WERI-Rb-1 (cell line): Measurements from ENCODE around the gene CRTC1.

ENCODE experiments used
- DNase-seq: peaks from one replicate; pipeline ENCODE4 v3.0.0-alpha.2; 2020
- H3K27ac ChIP-seq: fragments of 250-450 bp; sonication (Bioruptor Pico); 2 replicates; pipeline ENCODE4 v1.5.1; 2020; ENCODE audit warnings: mild to moderate bottlenecking, moderate library complexity
- H3K27me3 ChIP-seq: fragments of 250-450 bp; sonication (Bioruptor Pico); 2 replicates; pipeline ENCODE4 v1.5.1; 2021; ENCODE audit warnings: mild to moderate bottlenecking, low read depth, moderate library complexity; ENCODE audit not compliant: insufficient read depth, severe bottlenecking
- H3K36me3 ChIP-seq: fragments of 250-450 bp; sonication (Bioruptor Pico); 2 replicates; pipeline ENCODE4 v1.5.1; 2020; ENCODE audit warnings: mild to moderate bottlenecking, moderate library complexity
- H3K4me3 ChIP-seq: 2 replicates; pipeline ENCODE4 v1.5.1; 2011; ENCODE audit warnings: low read depth, mild to moderate bottlenecking, control low read depth, low read length
- H3K9me3 ChIP-seq: fragments of 250-450 bp; sonication (Bioruptor Pico); 2 replicates; pipeline ENCODE4 v1.5.1; 2021; ENCODE audit warnings: mild to moderate bottlenecking, moderate library complexity; ENCODE audit not compliant: severe bottlenecking
- TF ChIP-seq, protein P1 (sequence below): IDR thresholded peaks from 2 replicates; pipeline ENCODE4 v1.5.1; 2011; ENCODE audit warnings: low read depth, mild to moderate bottlenecking, control low read depth, inconsistent platforms, low read length

CRTC1 gene

DNA sequence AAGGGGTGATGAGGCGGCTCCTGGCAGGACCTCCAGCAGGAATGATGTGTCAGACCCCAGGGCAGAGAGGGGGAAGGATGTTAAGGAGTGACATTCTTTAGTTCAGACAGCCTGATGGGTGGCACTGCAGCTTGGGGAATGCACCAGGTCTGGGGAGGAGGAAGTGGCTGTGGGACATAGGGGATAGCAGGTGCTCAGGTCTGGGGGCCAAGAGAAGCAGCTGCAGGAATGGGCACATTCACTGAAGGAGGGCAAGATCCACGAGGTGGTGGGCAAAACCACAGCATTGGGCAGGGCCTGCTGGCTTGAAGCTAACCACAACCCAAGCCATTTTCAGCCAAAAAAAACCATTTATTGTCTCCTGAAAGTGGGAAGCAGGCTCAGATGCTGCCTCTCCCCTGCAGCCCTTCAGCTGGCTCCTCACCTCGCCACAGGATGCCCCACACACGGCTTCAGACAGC lies 81.1 kb downstream of the CRTC1 start:
- TF ChIP-seq, protein P1, sequence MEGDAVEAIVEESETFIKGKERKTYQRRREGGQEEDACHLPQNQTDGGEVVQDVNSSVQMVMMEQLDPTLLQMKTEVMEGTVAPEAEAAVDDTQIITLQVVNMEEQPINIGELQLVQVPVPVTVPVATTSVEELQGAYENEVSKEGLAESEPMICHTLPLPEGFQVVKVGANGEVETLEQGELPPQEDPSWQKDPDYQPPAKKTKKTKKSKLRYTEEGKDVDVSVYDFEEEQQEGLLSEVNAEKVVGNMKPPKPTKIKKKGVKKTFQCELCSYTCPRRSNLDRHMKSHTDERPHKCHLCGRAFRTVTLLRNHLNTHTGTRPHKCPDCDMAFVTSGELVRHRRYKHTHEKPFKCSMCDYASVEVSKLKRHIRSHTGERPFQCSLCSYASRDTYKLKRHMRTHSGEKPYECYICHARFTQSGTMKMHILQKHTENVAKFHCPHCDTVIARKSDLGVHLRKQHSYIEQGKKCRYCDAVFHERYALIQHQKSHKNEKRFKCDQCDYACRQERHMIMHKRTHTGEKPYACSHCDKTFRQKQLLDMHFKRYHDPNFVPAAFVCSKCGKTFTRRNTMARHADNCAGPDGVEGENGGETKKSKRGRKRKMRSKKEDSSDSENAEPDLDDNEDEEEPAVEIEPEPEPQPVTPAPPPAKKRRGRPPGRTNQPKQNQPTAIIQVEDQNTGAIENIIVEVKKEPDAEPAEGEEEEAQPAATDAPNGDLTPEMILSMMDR = no peak
- no peaks in the 10 kb centered on the region for H3K27me3 ChIP-seq
- H3K9me3 ChIP-seq = no peaks in the 10 kb centered on the region
- DNase-seq = no peak
- no peak overlapping the region; the same call in 1 of the 2 replicates for H3K27ac ChIP-seq
- no peak overlapping the region for H3K4me3 ChIP-seq
- no peaks in the 10 kb centered on the region for H3K36me3 ChIP-seq

DNA sequence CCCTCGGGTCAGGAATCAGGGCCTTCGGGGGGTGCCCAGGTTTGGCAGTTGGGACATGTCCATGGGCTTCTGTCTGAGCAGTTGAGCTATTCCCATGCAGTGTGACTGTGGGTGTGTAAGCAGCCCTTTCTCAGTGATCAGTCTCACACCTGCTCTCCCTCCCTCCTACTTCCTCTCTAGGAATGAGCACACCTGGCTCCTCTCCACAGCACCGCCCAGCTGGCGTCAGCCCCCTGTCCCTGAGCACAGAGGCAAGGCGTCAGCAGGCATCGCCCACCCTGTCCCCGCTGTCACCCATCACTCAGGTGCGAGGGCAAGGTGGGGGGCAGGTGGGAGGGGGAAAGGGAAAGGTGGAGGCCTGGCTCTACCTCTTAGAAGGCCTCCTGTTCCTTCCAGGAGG lies 81.7 kb downstream of the CRTC1 start:
- no peaks in the 10 kb centered on the region for H3K9me3 ChIP-seq
- no peaks in the 10 kb centered on the region for H3K36me3 ChIP-seq
- H3K4me3 ChIP-seq = no peak overlapping the region
- H3K27ac ChIP-seq = no peak overlapping the region
- TF ChIP-seq, protein P1 = no peak
- DNase-seq = no peak
- no peaks in the 10 kb centered on the region for H3K27me3 ChIP-seq

DNA sequence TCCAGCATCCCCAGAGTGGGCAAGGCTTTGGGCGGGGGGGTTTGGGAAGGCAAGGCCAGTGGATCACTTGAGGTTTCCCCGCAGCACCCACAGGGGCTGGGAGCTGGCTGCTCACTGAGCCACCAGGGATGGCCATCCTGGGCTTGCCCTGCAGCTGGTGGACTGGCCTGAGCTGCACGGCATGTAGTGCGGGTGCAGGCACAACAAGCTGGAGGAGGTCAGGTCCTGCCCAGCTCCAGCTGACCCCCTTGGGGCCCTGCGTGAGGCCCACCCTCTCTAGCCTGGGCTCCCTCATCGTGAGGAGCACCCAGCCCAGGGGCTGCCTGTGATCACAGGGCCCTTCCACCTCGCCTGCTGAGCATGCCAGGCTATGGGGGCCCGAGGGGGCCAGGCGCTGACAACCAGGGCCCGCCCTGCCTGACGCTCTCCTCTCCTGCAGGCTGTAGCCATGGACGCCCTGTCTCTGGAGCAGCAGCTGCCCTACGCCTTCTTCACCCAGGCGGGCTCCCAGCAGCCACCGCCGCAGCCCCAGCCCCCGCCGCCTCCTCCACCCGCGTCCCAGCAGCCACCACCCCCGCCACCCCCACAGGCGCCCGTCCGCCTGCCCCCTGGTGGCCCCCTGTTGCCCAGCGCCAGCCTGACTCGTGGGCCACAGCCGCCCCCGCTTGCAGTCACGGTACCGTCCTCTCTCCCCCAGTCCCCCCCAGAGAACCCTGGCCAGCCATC lies 84.7 kb downstream of the CRTC1 start:
- H3K36me3 ChIP-seq = no peaks in the 10 kb centered on the region
- no peaks in the 10 kb centered on the region for H3K9me3 ChIP-seq
- no peak for DNase-seq
- H3K4me3 ChIP-seq = no peak overlapping the region
- TF ChIP-seq, protein P1 = no peak
- H3K27me3 ChIP-seq = no peaks in the 10 kb centered on the region
- H3K27ac ChIP-seq = no peak overlapping the region

DNA sequence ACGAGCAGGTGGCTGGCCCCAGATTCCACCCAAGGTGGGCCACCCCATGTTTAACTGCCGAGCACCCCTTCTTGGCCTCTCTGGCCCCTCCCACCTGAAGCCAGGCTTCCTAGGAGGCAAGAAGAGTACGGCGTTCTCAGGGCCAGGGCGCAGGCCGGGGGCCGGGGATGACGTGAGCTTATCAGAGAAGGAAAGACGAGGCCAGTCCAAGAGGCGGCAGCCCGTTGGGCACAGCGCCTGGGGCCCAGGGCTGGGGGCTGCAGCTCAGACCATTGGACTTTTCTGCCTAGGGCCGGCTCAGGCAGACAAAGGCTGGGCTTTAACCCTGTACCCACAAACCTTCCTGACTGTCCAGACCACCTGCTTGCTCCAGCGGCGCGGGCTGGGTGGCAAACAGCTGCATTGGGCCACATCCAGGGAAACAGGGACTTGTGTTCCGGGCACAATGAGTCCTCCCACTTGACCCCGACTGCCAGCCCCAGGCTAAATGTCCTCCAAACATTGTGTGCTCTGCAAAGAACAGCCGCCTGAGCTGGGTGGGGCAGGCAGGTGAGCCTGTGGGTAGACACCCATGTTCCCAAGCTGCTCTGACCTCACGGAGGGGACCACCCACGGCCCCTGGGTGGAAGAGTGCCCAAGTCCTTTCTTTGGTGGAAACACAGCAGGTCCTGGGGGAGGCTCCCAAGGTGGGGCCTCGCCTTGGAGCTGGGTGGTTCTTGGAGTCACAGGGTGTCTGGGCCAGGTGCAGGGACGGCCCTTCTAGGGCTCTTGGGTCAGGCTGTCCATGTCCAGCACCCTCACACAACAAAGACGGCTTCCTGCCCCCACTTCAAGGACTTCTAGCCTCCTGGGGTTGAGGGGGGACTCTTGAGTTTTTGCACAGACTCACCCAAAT lies 85.8 kb downstream of the CRTC1 start:
- Histone ChIP-seq H3K9me3 (no peaks in the 10 kb centered on the region), H3K36me3 (no peaks in the 10 kb centered on the region), H3K27me3 (no peaks in the 10 kb centered on the region), H3K4me3 (no peak overlapping the region), H3K27ac (no peak overlapping the region)
- TF ChIP-seq, protein P1 = no peak
- DNase-seq = no peak

DNA sequence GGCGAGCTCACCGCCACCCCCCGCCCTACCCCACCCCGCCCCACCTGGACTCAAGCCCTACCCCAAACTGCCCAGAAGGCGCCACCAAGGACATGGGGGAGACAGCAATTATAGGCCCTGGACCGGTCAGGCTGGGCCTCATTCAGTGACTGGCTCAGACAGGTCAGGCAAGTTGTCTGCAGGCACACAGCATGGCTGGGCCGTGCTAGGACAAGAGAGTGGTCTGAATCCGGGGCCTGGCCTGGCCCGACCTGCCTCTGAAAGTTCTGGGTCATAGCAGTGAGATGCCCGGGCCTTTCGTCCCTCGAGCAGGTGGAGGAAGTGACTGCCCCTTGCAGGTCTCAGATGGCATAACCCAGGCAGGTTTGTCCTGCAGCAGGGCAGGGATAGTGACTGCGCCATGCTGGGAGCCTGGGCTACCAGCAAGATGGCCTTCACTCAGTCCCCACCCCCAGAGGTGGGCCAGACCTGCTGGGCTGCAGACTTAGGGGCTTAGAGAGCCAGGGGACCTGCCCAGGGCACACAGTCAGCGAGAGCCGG lies 86.6 kb downstream of the CRTC1 start:
- Histone ChIP-seq H3K27me3 (no peaks in the 10 kb centered on the region), H3K9me3 (no peaks in the 10 kb centered on the region), H3K4me3 (no peak overlapping the region), H3K27ac (no peak overlapping the region), H3K36me3 (no peaks in the 10 kb centered on the region)
- TF ChIP-seq, protein P1 = no peak
- DNase-seq = no peak
